Calu3 (cell line): ENCODE results near the gene MTRFR. TPM values are rescaled to one million over a fixed set of nuclear protein-coding genes. Genes with fewer than 3 reads are reported as not detected.

Source experiments
- BruUV-seq: library from RNA; stranded (reverse); fragments of 400-500 nt; replicated peaks from 2 replicates; lab custom pipeline; 2021; lab: Mats Ljungman, UMichigan
- CTCF ChIA-PET: fragments of 300-600 bp; sonication (Branson Sonifier 250); formaldehyde crosslinking; loops from one replicate; lab custom pipeline; 2022; ENCODE audit warnings: antibody characterized with exemption; lab: Charles Lee
- DNase-seq: peaks from one replicate; pipeline ENCODE4 v3.0.0; 2022
- H3K27ac Mint-ChIP-seq: one replicate; pipeline ENCODE4 v1.8.0; 2022; ENCODE audit warnings: mixed read lengths; ENCODE audit not compliant: unreplicated experiment
- H3K27me3 Mint-ChIP-seq: one replicate; pipeline ENCODE4 v1.8.0; 2022; ENCODE audit warnings: mixed read lengths; ENCODE audit not compliant: unreplicated experiment
- H3K36me3 Mint-ChIP-seq: one replicate; pipeline ENCODE4 v1.8.0; 2022; ENCODE audit warnings: mild to moderate bottlenecking, moderate library complexity, mixed read lengths; ENCODE audit not compliant: insufficient read depth, unreplicated experiment
- H3K4me1 Mint-ChIP-seq: one replicate; pipeline ENCODE4 v1.8.0; 2022; ENCODE audit warnings: mild to moderate bottlenecking, low read depth, mixed read lengths; ENCODE audit not compliant: unreplicated experiment
- H3K4me3 Mint-ChIP-seq: one replicate; pipeline ENCODE4 v1.8.0; 2022; ENCODE audit warnings: mild to moderate bottlenecking, low read depth, moderate library complexity, mixed read lengths; ENCODE audit not compliant: unreplicated experiment
- H3K9me3 Mint-ChIP-seq: one replicate; pipeline ENCODE4 v1.8.0; 2022; ENCODE audit warnings: low read depth, mixed read lengths; ENCODE audit not compliant: unreplicated experiment
- CTCF ChIP-seq: fragments of 200-600 bp; IDR thresholded peaks from one replicate; pipeline ENCODE4 v1.8.0; 2022; ENCODE audit warnings: antibody characterized with exemption; ENCODE audit not compliant: unreplicated experiment
- intact Hi-C: fragments of 100-400 bp; cut with micrococcal nuclease; formaldehyde crosslinking; loops from one replicate; pipeline ENCODE4 v1.10.0; 2022; ENCODE audit not compliant: unreplicated experiment
- total RNA-seq: library from RNA; stranded (reverse); gene quantifications from 2 replicates; pipeline ENCODE4 v1.2.3, GENCODE V29; 2022

MTRFR gene
- total RNA-seq, 1 experiment from 2014 or later = 24.7 TPM

DNA sequence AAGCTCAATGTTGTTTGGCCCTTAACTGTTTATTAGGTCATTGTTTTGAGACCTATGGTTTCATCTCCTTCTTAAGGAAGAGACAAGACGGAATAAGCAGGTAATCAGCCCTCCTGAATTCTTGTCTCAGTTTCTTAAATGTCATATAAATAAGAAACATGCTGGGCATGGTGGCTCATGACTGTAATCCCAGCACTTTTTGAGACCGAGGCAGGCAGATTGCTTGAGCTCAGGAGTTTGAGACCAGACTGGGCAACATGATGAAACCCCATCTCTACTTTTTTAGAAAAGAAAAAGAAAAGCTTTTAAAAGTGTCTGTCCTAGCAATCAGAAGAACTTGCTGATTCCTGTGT lies 5.1 kb downstream of the MTRFR start:
- H3K4me1 Mint-ChIP-seq = peaks cover 8% of the 10 kb centered on the region
- intact Hi-C loops = loop anchor here (1.0 to 10.0 kb wide), 3 partner anchors 195 to 354 kb away; partner anchors contain the start of gene OGFOD2
- BruUV-seq = no TSS peak
- H3K4me3 Mint-ChIP-seq = no peak overlapping the region
- H3K36me3 Mint-ChIP-seq = peaks cover 61% of the 10 kb centered on the region
- no peak overlapping the region for H3K27ac Mint-ChIP-seq
- no peaks in the 10 kb centered on the region for H3K9me3 Mint-ChIP-seq
- CTCF ChIA-PET = interaction anchor here (0.6 to 2.3 kb wide), 15 partner anchors 11 to 378 kb away, joined by 3 to 44 read pairs (median 3); partner anchors contain the start of genes DDX55, OGFOD2 and TMED2
- no peaks in the 10 kb centered on the region for H3K27me3 Mint-ChIP-seq
- no peak for TF ChIP-seq CTCF
- DNase-seq = no peak

DNA sequence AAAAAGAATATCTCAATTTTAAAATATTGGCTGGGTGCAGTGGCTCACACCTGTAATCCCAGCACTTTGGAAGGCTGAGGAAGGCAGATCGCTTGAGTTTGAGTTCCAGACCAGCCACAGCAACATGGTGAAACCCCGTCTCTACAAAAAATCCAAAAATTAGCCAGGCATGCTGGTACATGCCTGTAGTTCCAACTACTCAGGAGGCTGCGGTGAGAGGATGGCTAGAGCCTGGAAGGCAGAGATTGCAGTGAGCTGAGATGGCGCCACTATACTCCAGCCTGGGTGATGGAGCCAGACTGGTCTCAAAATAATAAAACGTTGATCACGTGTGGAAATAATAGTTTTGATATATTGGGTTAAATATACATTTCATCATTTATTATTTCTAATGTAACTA lies 5.7 kb downstream of the MTRFR start:
- DNase-seq = no peak
- peaks cover 8% of the 10 kb centered on the region for H3K4me1 Mint-ChIP-seq
- TF ChIP-seq CTCF = no peak
- no peak overlapping the region for H3K4me3 Mint-ChIP-seq
- no peak overlapping the region for H3K27ac Mint-ChIP-seq
- CTCF ChIA-PET = interaction anchor here (0.9 to 2.3 kb wide), 6 partner anchors 10 to 351 kb away, joined by 3 to 44 read pairs (median 4); partner anchors contain the start of genes OGFOD2 and TMED2
- H3K36me3 Mint-ChIP-seq = peaks cover 59% of the 10 kb centered on the region
- H3K9me3 Mint-ChIP-seq = no peaks in the 10 kb centered on the region
- no TSS peak for BruUV-seq
- intact Hi-C loops = loop anchor here (1.0 to 10.0 kb wide), 3 partner anchors 196 to 354 kb away; partner anchors contain the start of gene OGFOD2
- H3K27me3 Mint-ChIP-seq = no peaks in the 10 kb centered on the region

DNA sequence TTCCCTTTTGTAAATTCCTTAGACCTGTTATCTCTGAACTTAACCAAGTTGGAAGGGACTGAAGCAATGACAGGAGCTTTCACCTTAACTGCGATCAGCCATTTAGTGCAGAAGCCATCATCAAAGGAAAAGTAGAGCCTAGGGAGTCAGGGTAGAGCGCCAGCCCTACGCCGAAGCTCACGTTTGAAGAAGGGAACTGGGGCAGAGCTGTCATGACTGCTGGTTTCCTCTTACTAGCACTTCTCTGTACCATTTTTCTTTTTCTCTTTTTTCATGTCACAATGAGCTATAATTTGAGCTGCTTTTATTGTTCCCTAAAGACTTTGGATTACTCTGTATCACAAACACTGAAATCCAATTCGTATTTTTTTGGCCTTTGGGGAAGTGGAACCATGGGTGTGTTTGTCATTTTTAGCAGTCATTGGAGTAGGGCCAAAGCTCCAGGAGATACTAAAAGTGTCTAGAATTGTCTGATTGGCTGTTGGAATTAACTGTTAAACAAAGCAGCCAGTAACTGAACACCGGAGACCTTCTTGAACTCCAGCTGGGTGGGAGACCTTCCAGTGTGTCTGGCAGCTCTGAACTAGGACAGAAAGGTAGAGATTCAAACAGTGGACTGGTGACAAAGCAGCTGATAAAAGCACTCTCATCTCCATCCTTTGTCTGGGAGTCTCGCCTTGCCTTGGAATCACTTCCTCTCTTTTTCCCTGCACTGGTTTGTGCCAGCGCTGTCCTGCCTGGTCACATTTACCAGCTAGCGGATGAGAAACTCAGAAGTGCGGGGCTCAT lies 9.1 kb downstream of the MTRFR start:
- Mint-ChIP-seq H3K27me3 (no peaks in the 10 kb centered on the region), H3K9me3 (no peaks in the 10 kb centered on the region), H3K4me3 (no peak overlapping the region), H3K36me3 (peaks cover 58% of the 10 kb centered on the region), H3K27ac (no peak overlapping the region), H3K4me1 (no peaks in the 10 kb centered on the region)
- TF ChIP-seq CTCF = no peak
- BruUV-seq = no TSS peak
- no peak for DNase-seq
- CTCF ChIA-PET = interaction anchor here (2.1 kb wide), 1 partner anchor 10 kb away, joined by 4 read pairs; the partner anchor contains the start of gene MPHOSPH9
- intact Hi-C loops = no loop called here

DNA sequence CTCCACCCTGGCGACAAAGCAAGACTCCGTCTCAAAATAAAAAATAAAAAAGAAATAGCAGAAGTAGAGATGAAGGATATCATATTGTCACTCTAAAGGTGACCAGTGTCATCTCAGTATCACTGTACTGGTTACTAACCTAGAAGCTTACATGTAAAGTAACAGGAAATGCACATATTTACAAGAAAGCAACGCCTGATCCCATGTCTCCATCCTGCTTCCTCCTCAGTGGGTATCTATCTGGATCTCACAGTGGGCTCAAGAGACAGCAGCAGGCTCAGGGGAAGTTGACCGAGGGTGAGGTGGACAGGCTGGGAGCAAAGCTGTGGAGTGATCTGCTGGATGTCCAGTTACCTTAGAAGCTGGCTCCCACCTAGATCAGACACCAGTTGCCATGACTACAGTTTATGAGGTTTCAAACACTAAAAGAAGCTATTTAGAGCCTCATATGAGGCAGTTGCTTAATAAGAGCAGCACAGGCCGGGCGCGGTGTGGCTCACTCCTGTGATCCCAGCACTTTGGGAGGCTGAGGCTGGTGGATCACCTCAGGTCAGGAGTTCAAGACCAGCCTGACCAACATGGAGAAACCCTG lies 10.5 kb downstream of the MTRFR start:
- Mint-ChIP-seq H3K36me3 (peaks cover 58% of the 10 kb centered on the region), H3K27ac (no peak overlapping the region), H3K27me3 (no peaks in the 10 kb centered on the region), H3K9me3 (no peaks in the 10 kb centered on the region), H3K4me3 (no peak overlapping the region), H3K4me1 (no peaks in the 10 kb centered on the region)
- CTCF ChIA-PET = interaction anchor here (2.1 kb wide), 1 partner anchor 11 kb away, joined by 4 read pairs; the partner anchor contains the start of gene MPHOSPH9
- DNase-seq = no peak
- BruUV-seq = no TSS peak
- intact Hi-C loops = no loop called here
- TF ChIP-seq CTCF = no peak
